Endothelial cell of umbilical vein (primary cell): ENCODE data around the gene SERPINB11.

Source experiments
- CTCF ChIP-seq, 2 donors: IDR thresholded peaks; 1 replicate in 1 of 2; 2 replicates in 1 of 2; pipeline ENCODE4 v1.5.1; 2011; ENCODE audit warnings: low read length in 2 of 2, mild to moderate bottlenecking in 2 of 2, moderate library complexity in 2 of 2, control low read depth in 1 of 2, inconsistent platforms in 1 of 2, low read depth in 1 of 2; ENCODE audit not compliant: insufficient read depth in 1 of 2; ENCODE audit errors: extremely low read depth in 1 of 2
- EZH2 ChIP-seq: IDR thresholded peaks from 2 replicates; pipeline ENCODE4 v1.6.1; 2012; ENCODE audit warnings: borderline replicate concordance, low read depth, mild to moderate bottlenecking, moderate library complexity, low read length, inconsistent platforms; ENCODE audit not compliant: severe bottlenecking
- GATA2 ChIP-seq: IDR thresholded peaks from 2 replicates; pipeline ENCODE4 v1.7.0; 2011; ENCODE audit warnings: low read depth, mild to moderate bottlenecking, moderate library complexity, mixed read lengths, low read length; ENCODE audit not compliant: insufficient read length, insufficient read depth
- JUN ChIP-seq: IDR thresholded peaks from 2 replicates; pipeline ENCODE4 v1.6.1; 2011; ENCODE audit warnings: borderline replicate concordance, low read depth; ENCODE audit not compliant: insufficient read length, insufficient read depth
- MAX ChIP-seq: IDR thresholded peaks from 2 replicates; pipeline ENCODE4 v1.6.1; 2011; ENCODE audit not compliant: insufficient read depth, insufficient read length
- POLR2A ChIP-seq: IDR thresholded peaks from 2 replicates; pipeline ENCODE4 v1.6.1; 2012; ENCODE audit warnings: low read depth, mild to moderate bottlenecking, control low read depth, low read length
- POLR2AphosphoS5 ChIP-seq: IDR thresholded peaks from 2 replicates; pipeline ENCODE4 v1.6.1; 2012; ENCODE audit warnings: low read depth, mild to moderate bottlenecking, control low read depth, low read length, moderate library complexity; ENCODE audit not compliant: insufficient read depth

- TF ChIP-seq EZH2, result no peak
- TF ChIP-seq CTCF (IDR thresholded peaks at IDR 0.05; ENCODE audit: extremely low read depth in 1 of 2, insufficient read depth in 1 of 2, low read depth in 1 of 2, low read length in 2 of 2), result no peak
- TF ChIP-seq POLR2A, result no peak
- no peak for TF ChIP-seq POLR2AphosphoS5
- TF ChIP-seq GATA2, result no peak
- TF ChIP-seq MAX, result no peak
- no peak for TF ChIP-seq JUN
Observed at GRCh38 chr18:63749489-63749888, 46.7 kb downstream of the SERPINB11 start.
